K562 (cell line): ENCODE measurements around the gene LRRC19. TPM values are rescaled to one million over a fixed set of nuclear protein-coding genes. Genes with fewer than 3 reads are reported as not detected.

Experiments used
- ATAC-seq: fragments of 200-7000 bp; cut with Tn5 transposase; 3 replicates; pipeline ENCODE4 v1.9.1; 2020; ENCODE audit warnings: moderate library complexity
- BruUV-seq: library from RNA; stranded (reverse); fragments of 400-500 nt; replicated peaks from 2 replicates; lab custom pipeline; 2021; lab: Mats Ljungman, UMichigan
- CTCF ChIA-PET: fragments of 300-600 bp; formaldehyde crosslinking; extraction: SDS; loops from one replicate; lab custom pipeline; 2021; ENCODE audit warnings: low intra/inter-chr PET ratio; lab: Yijun Ruan, JAX
- POLR2A ChIA-PET: fragments of 300-600, 350-650 bp; sonication (Branson Sonifier 250); formaldehyde crosslinking; extraction: SDS; loops from one replicate; lab custom pipeline; 2021; ENCODE audit warnings: antibody characterized with exemption, inconsistent platforms; lab: Yijun Ruan, JAX
- DNase-seq, 4 experiments: peaks; one replicate each; pipeline versions ENCODE4 v3.0.0 to v3.0.0-alpha.2; 2011 to 2018; ENCODE audit warnings: low spot score in 3 of 4, mixed read lengths in 3 of 4; ENCODE audit errors: extremely low read depth in 1 of 4
- FAIRE-seq: peaks from 2 replicates; lab custom pipeline; 2011; peaks lifted over from hg19 to GRCh38; lab: Jason Lieb, UNC
- H2AFZ ChIP-seq: 2 replicates; pipeline ENCODE4 v1.6.0; 2011; ENCODE audit warnings: low read depth, low read length, control low read depth, inconsistent platforms
- H3K27ac ChIP-seq: fragments of 200-600 bp; 3 replicates; pipeline ENCODE4 v1.8.0; 2011; ENCODE audit warnings: low read depth, mild to moderate bottlenecking, control low read depth, inconsistent platforms, low read length, moderate library complexity, mixed read lengths; ENCODE audit errors: extremely low read depth
- H3K27me3 ChIP-seq, 2 experiments: fragments of 300-600 bp in 1 of 2; 2 replicates in 1 of 2; 3 replicates in 1 of 2; pipeline versions ENCODE4 v1.6.0 to v1.8.0; 2011; ENCODE audit warnings: inconsistent platforms in 2 of 2, low read length in 2 of 2, mild to moderate bottlenecking in 1 of 2, mixed read lengths in 1 of 2, moderate library complexity in 1 of 2; ENCODE audit not compliant: control insufficient read depth in 2 of 2, insufficient read depth in 2 of 2
- H3K36me3 ChIP-seq: fragments of 300-600 bp; 3 replicates; pipeline ENCODE4 v1.8.0; 2011; ENCODE audit warnings: mild to moderate bottlenecking, low read length, inconsistent platforms; ENCODE audit not compliant: control insufficient read depth, insufficient read depth
- H3K4me1 ChIP-seq, 2 experiments: fragments of 200-600 bp in 1 of 2; replicated peaks in 1 of 2; 2 replicates in 1 of 2; 3 replicates in 1 of 2; pipeline versions ENCODE4 v1.5.1 to v1.8.0; 2011; ENCODE audit warnings: inconsistent platforms in 2 of 2, low read length in 2 of 2, mild to moderate bottlenecking in 1 of 2, mixed read lengths in 1 of 2, moderate library complexity in 1 of 2; ENCODE audit not compliant: control insufficient read depth in 2 of 2, insufficient read depth in 2 of 2
- H3K4me2 ChIP-seq: 2 replicates; pipeline ENCODE4 v1.6.1; 2011; ENCODE audit warnings: low read length, control low read depth, inconsistent platforms, mixed read lengths; ENCODE audit not compliant: insufficient read depth
- H3K4me3 ChIP-seq: fragments of 200-600 bp; sonication (generic), shearing (Covaris generic); 2 replicates; pipeline ENCODE4 v1.5.1; 2016; ENCODE audit warnings: control low read depth, inconsistent platforms
- H3K79me2 ChIP-seq: fragments of 200-600 bp; 3 replicates; pipeline ENCODE4 v1.8.0; 2011; ENCODE audit warnings: low read length, inconsistent platforms; ENCODE audit not compliant: control insufficient read depth, insufficient read depth
- H3K9ac ChIP-seq, 2 experiments: 2 replicates each; pipeline versions ENCODE4 v1.6.0 to v1.6.1; 2011; ENCODE audit warnings: low read depth in 2 of 2, low read length in 2 of 2, control low read depth in 1 of 2, inconsistent platforms in 1 of 2, mild to moderate bottlenecking in 1 of 2, mixed read lengths in 1 of 2; ENCODE audit not compliant: insufficient read depth in 1 of 2
- H3K9me1 ChIP-seq: one replicate; pipeline ENCODE4 v1.6.0; 2011; ENCODE audit warnings: inconsistent platforms, mild to moderate bottlenecking, low read length, moderate library complexity; ENCODE audit not compliant: control insufficient read depth, insufficient read depth
- H3K9me3 ChIP-seq: replicated peaks from 2 replicates; pipeline ENCODE4 v1.5.1; 2011; ENCODE audit warnings: low read depth, low read length, inconsistent platforms; ENCODE audit not compliant: control insufficient read depth, insufficient read depth
- H4K20me1 ChIP-seq: replicated peaks from 2 replicates; pipeline ENCODE4 v1.6.1; 2011; ENCODE audit warnings: low read length, inconsistent platforms, mixed read lengths; ENCODE audit not compliant: control insufficient read depth, insufficient read depth
- BCLAF1 ChIP-seq, 2 experiments: fragments of 450-650 bp in 1 of 2; IDR thresholded peaks; 2 replicates each; pipeline ENCODE4 v1.6.1; 2011 to 2017; ENCODE audit warnings: low read depth in 2 of 2, antibody characterized with exemption in 1 of 2, borderline replicate concordance in 1 of 2, low read length in 1 of 2, mild to moderate bottlenecking in 1 of 2, mixed read lengths in 1 of 2; ENCODE audit not compliant: control insufficient read depth in 1 of 2
- BRF2 ChIP-seq: IDR thresholded peaks from 3 replicates; pipeline ENCODE4 v1.6.1; 2011; ENCODE audit warnings: borderline replicate concordance, mild to moderate bottlenecking; ENCODE audit not compliant: insufficient read length, insufficient read depth
- CREM ChIP-seq: IDR thresholded peaks from 2 replicates; pipeline ENCODE4 v1.6.1; 2014; ENCODE audit warnings: antibody characterized with exemption, low read depth
- ELF2 ChIP-seq: fragments of 250-450 bp; sonication (Bioruptor Pico); IDR thresholded peaks from 2 replicates; pipeline ENCODE4 v1.5.0; 2021; ENCODE audit warnings: mild to moderate bottlenecking
- HBP1 ChIP-seq: fragments of 450-650 bp; formaldehyde crosslinking; IDR thresholded peaks from 2 replicates; pipeline ENCODE4 v1.4.0; 2022; ENCODE audit warnings: missing genetic modification characterization
- HMBOX1 ChIP-seq: sonication (generic); IDR thresholded peaks from 2 replicates; pipeline ENCODE4 v1.6.1; 2016
- MXD1 ChIP-seq: fragments of 250-450 bp; sonication (Bioruptor Pico); IDR thresholded peaks from 2 replicates; pipeline ENCODE4 v1.8.0; 2021; ENCODE audit warnings: borderline replicate concordance, mild to moderate bottlenecking, moderate library complexity; ENCODE audit not compliant: poor library complexity, severe bottlenecking
- POLR3A ChIP-seq: IDR thresholded peaks from 2 replicates; pipeline ENCODE4 v1.6.1; 2011; ENCODE audit warnings: borderline replicate concordance, mild to moderate bottlenecking, moderate library complexity; ENCODE audit not compliant: insufficient read length, insufficient read depth; ENCODE audit errors: extremely low read depth
- RCOR1 ChIP-seq, 2 experiments: IDR thresholded peaks; 2 replicates each; pipeline ENCODE4 v1.6.1; 2012; ENCODE audit warnings: low read depth in 2 of 2, low read length in 2 of 2, borderline replicate concordance in 1 of 2, improper control_type of control experiment in 1 of 2
- SLC30A9 ChIP-seq: fragments of 250-450 bp; sonication (Bioruptor Pico); IDR thresholded peaks from 2 replicates; pipeline ENCODE4 v1.8.0; 2022; ENCODE audit warnings: mild to moderate bottlenecking, moderate library complexity
- ZC3H8 ChIP-seq: fragments of 450-650 bp; IDR thresholded peaks from 2 replicates; pipeline ENCODE4 v1.6.1; 2017
- ZEB2 ChIP-seq: fragments of 450-650 bp; IDR thresholded peaks from 2 replicates; pipeline ENCODE4 v1.6.1; 2016
- ZNF197 ChIP-seq: fragments of 200-800 bp; sonication (Bioruptor generic); IDR thresholded peaks from 2 replicates; pipeline ENCODE4 v1.6.1; 2016; ENCODE audit warnings: low read depth, missing genetic modification characterization, missing compliant biosample characterization
- ZNF239 ChIP-seq: fragments of 250-450 bp; sonication (Bioruptor Pico); IDR thresholded peaks from 2 replicates; pipeline ENCODE4 v1.4.0; 2020; ENCODE audit warnings: mild to moderate bottlenecking
- WGBS: fragments of 100-300 bp; shearing (Covaris generic); methylation state at CpG from one replicate; pipeline ENCODE4 v1.1.6; 2016; ENCODE audit warnings: low coverage, mixed read lengths; ENCODE audit not compliant: insufficient coverage; ENCODE audit errors: missing lambda C conversion rate; 5-methylcytosine and 5-hydroxymethylcytosine counted together
- in situ Hi-C: fragments of 300-500 bp; cut with MboI; formaldehyde crosslinking; loops from 4 replicates; pipeline ENCODE4 v1.15.0; 2018; ENCODE audit warnings: inconsistent platforms, mixed read lengths
- intact Hi-C: fragments of 100-400 bp; cut with micrococcal nuclease; formaldehyde crosslinking; loops from 2 replicates; pipeline ENCODE4 v1.14.2; 2022
- polyA plus RNA-seq, 8 experiments: library from polyadenylated mRNA; depleted of rRNA in 4 of 8; stranded (reverse) in 5 of 8; unstranded in 3 of 8; fragments of >200 nt; fragmentation: Nextera tagmentation in 2 of 8; fragmentation: Illumina TruSeq in 1 of 8; extraction: Ambion mirVana in 2 of 8; extraction: Trizol in 1 of 8; gene quantifications; 2 replicates each; pipeline versions ENCODE4 v1.2.1 to v1.2.3, GENCODE V29; 2011 to 2014; ENCODE audit warnings: inconsistent platforms in 1 of 8, missing spikeins in 1 of 8
- total RNA-seq, 7 experiments: library from RNA; depleted of rRNA in 6 of 7; stranded (reverse); fragments of >200 nt in 6 of 7; fragmentation: Illumina TruSeq in 2 of 7; extraction: Trizol in 2 of 7; gene quantifications; 2 replicates each; pipeline versions ENCODE4 v1.2.1 to v1.2.3, GENCODE V29; 2011 to 2021; ENCODE audit warnings: low replicate concordance in 1 of 7

The LRRC19 gene
- total and polyA plus RNA-seq, 9 of the 15 experiments (the other 6 are each of a cell fraction or from before 2014, with no cell fraction given) = not detected

- H2AFZ ChIP-seq = 0 out of 2 replicates have a peak overlapping the region, but pooled peaks have one; percentile 55
- H3K4me1 ChIP-seq = no peaks in the 10 kb centered on the region; a peak in 2 of 5 replicates
- peak overlapping the region; percentile 96 for H3K27ac ChIP-seq
- no peaks in the 10 kb centered on the region for H4K20me1 ChIP-seq
- H3K79me2 ChIP-seq = peaks cover 17% of the 10 kb centered on the region
- ATAC-seq (peak; percentile 35), DNase-seq (peak in 1 of 4 experiments; percentile 30), FAIRE-seq (no peak)
- 0% methylated on average over 1 of the region's 3 CpGs for WGBS
- peak overlapping the region in 1 of 2 experiments; percentile 34; a peak in 1 of 4 replicates for H3K9ac ChIP-seq
- in situ Hi-C loops (no loop called here), intact Hi-C loops (loop anchor here (10.0 kb wide), 1 partner anchor 59 kb away; the partner anchor contains the start of gene CAAP1)
- BruUV-seq = no TSS peak
- CTCF ChIA-PET = no interaction called here
- no peaks in the 10 kb centered on the region for H3K36me3 ChIP-seq
- no peaks in the 10 kb centered on the region for H3K9me3 ChIP-seq
- no peaks in the 10 kb centered on the region for H3K9me1 ChIP-seq
- peak overlapping the region; percentile 58 for H3K4me2 ChIP-seq
- no peaks in the 10 kb centered on the region for H3K27me3 ChIP-seq
- POLR2A ChIA-PET = interaction anchor here (0.9 kb wide), 1 partner anchor 79 kb away, joined by 3 read pairs; no protein-coding TSS in a partner anchor
- H3K4me3 ChIP-seq = no peak overlapping the region
- peak; percentile 94 for TF ChIP-seq HMBOX1
- no peak for TF ChIP-seq ZEB2
- no peak for TF ChIP-seq BCLAF1 (IDR thresholded peaks at IDR 0.05; ENCODE audit: borderline replicate concordance in 1 of 2, control insufficient read depth in 1 of 2, low read depth in 2 of 2, low read length in 1 of 2)
- TF ChIP-seq ELF2 (CRISPR knock-in tag) = no peak
- TF ChIP-seq BRF2 = no peak
- TF ChIP-seq ZNF197 (CRISPR knock-in tag) = no peak
- TF ChIP-seq SLC30A9 (CRISPR knock-in tag) = no peak
- no peak for TF ChIP-seq ZC3H8
- no peak for TF ChIP-seq ZNF239 (CRISPR knock-in tag)
- no peak for TF ChIP-seq HBP1 (CRISPR knock-in tag)
- no peak for TF ChIP-seq MXD1 (CRISPR knock-in tag)
- TF ChIP-seq RCOR1 (IDR thresholded peaks at IDR 0.05; ENCODE audit: borderline replicate concordance in 1 of 2, low read depth in 2 of 2, low read length in 2 of 2) = no peak
- TF ChIP-seq POLR3A = no peak
- 0 out of 2 replicates have a peak, but pooled peaks have one; percentile 29 for TF ChIP-seq CREM
Measured at GRCh38 chr9:26954050-26954508, 51.4 kb downstream of the LRRC19 start.
